ENCODE results near the gene CENPT.

- TF ChIP-seq, protein P1, sequence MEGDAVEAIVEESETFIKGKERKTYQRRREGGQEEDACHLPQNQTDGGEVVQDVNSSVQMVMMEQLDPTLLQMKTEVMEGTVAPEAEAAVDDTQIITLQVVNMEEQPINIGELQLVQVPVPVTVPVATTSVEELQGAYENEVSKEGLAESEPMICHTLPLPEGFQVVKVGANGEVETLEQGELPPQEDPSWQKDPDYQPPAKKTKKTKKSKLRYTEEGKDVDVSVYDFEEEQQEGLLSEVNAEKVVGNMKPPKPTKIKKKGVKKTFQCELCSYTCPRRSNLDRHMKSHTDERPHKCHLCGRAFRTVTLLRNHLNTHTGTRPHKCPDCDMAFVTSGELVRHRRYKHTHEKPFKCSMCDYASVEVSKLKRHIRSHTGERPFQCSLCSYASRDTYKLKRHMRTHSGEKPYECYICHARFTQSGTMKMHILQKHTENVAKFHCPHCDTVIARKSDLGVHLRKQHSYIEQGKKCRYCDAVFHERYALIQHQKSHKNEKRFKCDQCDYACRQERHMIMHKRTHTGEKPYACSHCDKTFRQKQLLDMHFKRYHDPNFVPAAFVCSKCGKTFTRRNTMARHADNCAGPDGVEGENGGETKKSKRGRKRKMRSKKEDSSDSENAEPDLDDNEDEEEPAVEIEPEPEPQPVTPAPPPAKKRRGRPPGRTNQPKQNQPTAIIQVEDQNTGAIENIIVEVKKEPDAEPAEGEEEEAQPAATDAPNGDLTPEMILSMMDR (IDR thresholded peaks at IDR 0.05; ENCODE audit: insufficient read depth, low read length), result no peak
- TF ChIP-seq, protein P2, sequence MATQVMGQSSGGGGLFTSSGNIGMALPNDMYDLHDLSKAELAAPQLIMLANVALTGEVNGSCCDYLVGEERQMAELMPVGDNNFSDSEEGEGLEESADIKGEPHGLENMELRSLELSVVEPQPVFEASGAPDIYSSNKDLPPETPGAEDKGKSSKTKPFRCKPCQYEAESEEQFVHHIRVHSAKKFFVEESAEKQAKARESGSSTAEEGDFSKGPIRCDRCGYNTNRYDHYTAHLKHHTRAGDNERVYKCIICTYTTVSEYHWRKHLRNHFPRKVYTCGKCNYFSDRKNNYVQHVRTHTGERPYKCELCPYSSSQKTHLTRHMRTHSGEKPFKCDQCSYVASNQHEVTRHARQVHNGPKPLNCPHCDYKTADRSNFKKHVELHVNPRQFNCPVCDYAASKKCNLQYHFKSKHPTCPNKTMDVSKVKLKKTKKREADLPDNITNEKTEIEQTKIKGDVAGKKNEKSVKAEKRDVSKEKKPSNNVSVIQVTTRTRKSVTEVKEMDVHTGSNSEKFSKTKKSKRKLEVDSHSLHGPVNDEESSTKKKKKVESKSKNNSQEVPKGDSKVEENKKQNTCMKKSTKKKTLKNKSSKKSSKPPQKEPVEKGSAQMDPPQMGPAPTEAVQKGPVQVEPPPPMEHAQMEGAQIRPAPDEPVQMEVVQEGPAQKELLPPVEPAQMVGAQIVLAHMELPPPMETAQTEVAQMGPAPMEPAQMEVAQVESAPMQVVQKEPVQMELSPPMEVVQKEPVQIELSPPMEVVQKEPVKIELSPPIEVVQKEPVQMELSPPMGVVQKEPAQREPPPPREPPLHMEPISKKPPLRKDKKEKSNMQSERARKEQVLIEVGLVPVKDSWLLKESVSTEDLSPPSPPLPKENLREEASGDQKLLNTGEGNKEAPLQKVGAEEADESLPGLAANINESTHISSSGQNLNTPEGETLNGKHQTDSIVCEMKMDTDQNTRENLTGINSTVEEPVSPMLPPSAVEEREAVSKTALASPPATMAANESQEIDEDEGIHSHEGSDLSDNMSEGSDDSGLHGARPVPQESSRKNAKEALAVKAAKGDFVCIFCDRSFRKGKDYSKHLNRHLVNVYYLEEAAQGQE (IDR thresholded peaks at IDR 0.05; ENCODE audit: insufficient replicate concordance, low read depth), result no peak
- TF ChIP-seq SPI1 (IDR thresholded peaks at IDR 0.05; ENCODE audit: borderline replicate concordance, low read depth) (no peak), POLR2AphosphoS5 (IDR thresholded peaks at IDR 0.05; ENCODE audit: low read depth) (no peak)
These were observed 3.0 kb downstream of the CENPT start for GRCh38 chr16:67844497-67844896.

Measured in HL-60 (cell line).